SK-N-DZ (cell line): ENCODE results near the gene CCT6B.

Experiments
- DNase-seq: peaks from one replicate; pipeline ENCODE4 v3.0.0-alpha.2; 2015; ENCODE audit warnings: low spot score

The CCT6B gene

GRCh38 chr17:34884597-34884996 is 76.7 kb downstream of the CCT6B start:
- no peak for DNase-seq

- DNase-seq = no peak
These were observed 77.9 kb downstream of the CCT6B start for GRCh38 chr17:34883106-34884000.

GRCh38 chr17:34879146-34879545 is 82.1 kb downstream of the CCT6B start:
- no peak for DNase-seq
